Endodermal cell (in vitro differentiated cells): ENCODE results near the gene COL18A1. TPM values are rescaled to one million over a fixed set of nuclear protein-coding genes. Genes with fewer than 3 reads are reported as not detected.

Experiments used
- DNase-seq: peaks from one replicate; pipeline ENCODE4 v3.0.0-alpha.2; 2017
- H3K27ac ChIP-seq: 2 replicates; pipeline ENCODE4 v1.5.1; 2013; ENCODE audit warnings: mild to moderate bottlenecking, low read depth, low read length, moderate library complexity
- H3K27me3 ChIP-seq: 2 replicates; pipeline ENCODE4 v1.6.1; 2013; ENCODE audit warnings: mild to moderate bottlenecking, low read length, moderate library complexity; ENCODE audit not compliant: insufficient read depth, control insufficient read depth, poor library complexity, severe bottlenecking
- H3K36me3 ChIP-seq: 2 replicates; pipeline ENCODE4 v1.7.0; 2013; ENCODE audit warnings: mild to moderate bottlenecking, low read length, moderate library complexity; ENCODE audit not compliant: control insufficient read depth, insufficient read depth
- H3K4me1 ChIP-seq: one replicate; pipeline ENCODE4 v1.7.0; 2013; ENCODE audit warnings: low read length; ENCODE audit not compliant: control insufficient read depth, insufficient read depth
- H3K4me3 ChIP-seq: 2 replicates; pipeline ENCODE4 v1.5.1; 2013; ENCODE audit warnings: mild to moderate bottlenecking, low read length, moderate library complexity
- H3K9ac ChIP-seq: 2 replicates; pipeline ENCODE4 v1.6.1; 2013; ENCODE audit warnings: mild to moderate bottlenecking, low read length, moderate library complexity; ENCODE audit not compliant: poor library complexity, severe bottlenecking; ENCODE audit errors: extremely low read depth
- H3K9me3 ChIP-seq: 2 replicates; pipeline ENCODE4 v1.6.1; 2013; ENCODE audit warnings: mild to moderate bottlenecking, low read length, moderate library complexity; ENCODE audit not compliant: control insufficient read depth
- H3K27ac Mint-ChIP-seq: 2 replicates; pipeline ENCODE4 v1.8.0; 2020; ENCODE audit warnings: mixed read lengths
- H3K27me3 Mint-ChIP-seq: 2 replicates; pipeline ENCODE4 v1.8.0; 2021; ENCODE audit warnings: mild to moderate bottlenecking, mixed read lengths; ENCODE audit not compliant: insufficient read depth
- H3K36me3 Mint-ChIP-seq: 2 replicates; pipeline ENCODE4 v1.8.0; 2020; ENCODE audit warnings: low read depth, mixed read lengths
- H3K4me1 Mint-ChIP-seq: 2 replicates; pipeline ENCODE4 v1.8.0; 2020; ENCODE audit warnings: mixed read lengths
- H3K4me3 Mint-ChIP-seq: 2 replicates; pipeline ENCODE4 v1.8.0; 2020; ENCODE audit warnings: mild to moderate bottlenecking, moderate library complexity, mixed read lengths
- H3K9me3 Mint-ChIP-seq: 2 replicates; pipeline ENCODE4 v1.8.0; 2020; ENCODE audit warnings: mild to moderate bottlenecking, mixed read lengths
- WGBS, 2 experiments: methylation state at CpG; one replicate each; pipeline versions ENCODE4 v1.1.5 to v1.1.7; 2013; ENCODE audit warnings: missing lambda C conversion rate in 2 of 2, mixed read lengths in 1 of 2; ENCODE audit not compliant: insufficient coverage in 1 of 2, insufficient read length in 1 of 2; 5-methylcytosine and 5-hydroxymethylcytosine counted together
- total RNA-seq, 2 donors: library from RNA; stranded (reverse); fragmentation: NEBNext Ultra II Directional in 1 of 2; extraction: Animal tissue kit (Norgen Biotek cat#: 25700) in 1 of 2; gene quantifications; 2 replicates in 1 of 2; 3 replicates in 1 of 2; pipeline ENCODE4 v1.2.1, GENCODE V29; 2021
- TF ChIP-seq, protein P1 (sequence below): fragments of 200-600 bp; sonication (generic); conservative IDR thresholded peaks from 2 replicates; pipeline ENCODE4 v1.5.0; 2021; ENCODE audit warnings: antibody characterized with exemption, mild to moderate bottlenecking

Gene COL18A1
- total RNA-seq, 2 donors from 2014 or later = 332 to 398 TPM

- TF ChIP-seq, protein P1, sequence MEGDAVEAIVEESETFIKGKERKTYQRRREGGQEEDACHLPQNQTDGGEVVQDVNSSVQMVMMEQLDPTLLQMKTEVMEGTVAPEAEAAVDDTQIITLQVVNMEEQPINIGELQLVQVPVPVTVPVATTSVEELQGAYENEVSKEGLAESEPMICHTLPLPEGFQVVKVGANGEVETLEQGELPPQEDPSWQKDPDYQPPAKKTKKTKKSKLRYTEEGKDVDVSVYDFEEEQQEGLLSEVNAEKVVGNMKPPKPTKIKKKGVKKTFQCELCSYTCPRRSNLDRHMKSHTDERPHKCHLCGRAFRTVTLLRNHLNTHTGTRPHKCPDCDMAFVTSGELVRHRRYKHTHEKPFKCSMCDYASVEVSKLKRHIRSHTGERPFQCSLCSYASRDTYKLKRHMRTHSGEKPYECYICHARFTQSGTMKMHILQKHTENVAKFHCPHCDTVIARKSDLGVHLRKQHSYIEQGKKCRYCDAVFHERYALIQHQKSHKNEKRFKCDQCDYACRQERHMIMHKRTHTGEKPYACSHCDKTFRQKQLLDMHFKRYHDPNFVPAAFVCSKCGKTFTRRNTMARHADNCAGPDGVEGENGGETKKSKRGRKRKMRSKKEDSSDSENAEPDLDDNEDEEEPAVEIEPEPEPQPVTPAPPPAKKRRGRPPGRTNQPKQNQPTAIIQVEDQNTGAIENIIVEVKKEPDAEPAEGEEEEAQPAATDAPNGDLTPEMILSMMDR = no peak
- Histone ChIP-seq H3K27ac (peak overlapping the region; percentile 97), H3K9ac (no peak overlapping the region), H3K9me3 (no peaks in the 10 kb centered on the region), H3K4me3 (no peak overlapping the region), H3K4me1 (no peaks in the 10 kb centered on the region), H3K27me3 (no peaks in the 10 kb centered on the region), H3K36me3 (peaks cover 31% of the 10 kb centered on the region)
- Mint-ChIP-seq H3K27ac (no peak overlapping the region), H3K4me1 (peaks cover 13% of the 10 kb centered on the region), H3K36me3 (peaks cover 14% of the 10 kb centered on the region), H3K9me3 (no peaks in the 10 kb centered on the region), H3K4me3 (no peak overlapping the region), H3K27me3 (no peaks in the 10 kb centered on the region)
- DNase-seq = no peak
- WGBS, 2 experiments = 95 to 98% methylated on average over 25 of the region's 25 CpGs
Observed at GRCh38 chr21:45419162-45419561, 14.2 kb downstream of the COL18A1 start.

- Histone ChIP-seq H3K4me3 (no peak overlapping the region), H3K9me3 (no peaks in the 10 kb centered on the region), H3K36me3 (peaks cover 22% of the 10 kb centered on the region), H3K4me1 (no peaks in the 10 kb centered on the region), H3K27me3 (no peaks in the 10 kb centered on the region), H3K9ac (no peak overlapping the region), H3K27ac (peak overlapping the region; percentile 97)
- no peak overlapping the region for H3K4me3 Mint-ChIP-seq
- H3K27me3 Mint-ChIP-seq = no peaks in the 10 kb centered on the region
- H3K27ac Mint-ChIP-seq = no peak overlapping the region
- H3K4me1 Mint-ChIP-seq = peaks cover 10% of the 10 kb centered on the region
- TF ChIP-seq, protein P1 = no peak
- WGBS, 2 experiments = 83 to 90% methylated on average over 27 to 36 of the region's 36 CpGs
- H3K36me3 Mint-ChIP-seq = peaks cover 5% of the 10 kb centered on the region
- no peaks in the 10 kb centered on the region for H3K9me3 Mint-ChIP-seq
- DNase-seq = peak; percentile 37
Observed at GRCh38 chr21:45420061-45421041, 15.4 kb downstream of the COL18A1 start.

- Mint-ChIP-seq H3K27ac (no peak overlapping the region), H3K9me3 (no peaks in the 10 kb centered on the region), H3K27me3 (no peaks in the 10 kb centered on the region), H3K36me3 (peaks cover 5% of the 10 kb centered on the region), H3K4me1 (peaks cover 10% of the 10 kb centered on the region), H3K4me3 (no peak overlapping the region)
- H3K27me3 ChIP-seq = no peaks in the 10 kb centered on the region
- no peak overlapping the region for H3K4me3 ChIP-seq
- H3K4me1 ChIP-seq = no peaks in the 10 kb centered on the region
- no peaks in the 10 kb centered on the region for H3K9me3 ChIP-seq
- TF ChIP-seq, protein P1 = no peak
- H3K27ac ChIP-seq = peak overlapping the region; percentile 73
- no peak overlapping the region for H3K9ac ChIP-seq
- peak; percentile 45 for DNase-seq
- peaks cover 22% of the 10 kb centered on the region for H3K36me3 ChIP-seq
- 92 to 95% methylated on average over 19 to 25 of the region's 25 CpGs for WGBS, 2 experiments
Observed at GRCh38 chr21:45421071-45421845, 16.3 kb downstream of the COL18A1 start.
